Measurements from ENCODE around the gene ZNF778. TPM values are rescaled to one million over a fixed set of nuclear protein-coding genes. Genes with fewer than 3 reads are reported as not detected.

ZNF778 gene
- total RNA-seq, 3 donors from 2014 or later = 10.2 to 14.0 (median 10.8) TPM

Other genes starting within 250 kb of the ZNF778 start
- 1 to 10 TPM; 1.0 to 2.0 (median 1.3) TPM for gene CBFA2T3, start 240.5 kb upstream of the ZNF778 start, total RNA-seq
- gene ACSF3, start 123.9 kb upstream of the ZNF778 start, total RNA-seq = 10 to 100 TPM; 32.5 to 38.7 (median 34.2) TPM
- not detected for gene CDH15, start 46.0 kb upstream of the ZNF778 start, total RNA-seq
- under 1 TPM; 0.49 to 0.66 (median 0.56) TPM for gene SLC22A31, start 17.2 kb upstream of the ZNF778 start, total RNA-seq

Data from activated T-cell treated with anti-CD3 and anti-CD28 coated beads, Interleukin-2, amount 50 U/mL, for 4 hours (primary cell).